ENCODE measurements around the gene NAA60. TPM values are rescaled to one million over a fixed set of nuclear protein-coding genes. Genes with fewer than 3 reads are reported as not detected.

Gene NAA60
- total RNA-seq, 1 donor from 2014 or later: 43.8 TPM

GRCh38 chr16:3536271-3536731 is 92.8 kb downstream of the NAA60 start:
- intact Hi-C loops (cut with micrococcal nuclease): loop anchor here (5.0 kb wide), 1 partner anchor 656 kb away; no protein-coding TSS in a partner anchor

Other genes with a start within 250 kb of the NAA60 start
- gene ZNF200, start 208.5 kb upstream of the NAA60 start, total RNA-seq: 14.4 and 16.5 TPM in 2 replicates
- gene MEFV, start 187.0 kb upstream of the NAA60 start, total RNA-seq: 0.09 and 0.25 TPM in 2 replicates
- gene ZNF263, start 160.2 kb upstream of the NAA60 start, total RNA-seq: 26.0 and 27.4 TPM in 2 replicates
- gene TIGD7, start 138.2 kb upstream of the NAA60 start, total RNA-seq: 3.5 and 4.1 TPM in 2 replicates
- gene ZNF75A, start 138.2 kb upstream of the NAA60 start, total RNA-seq: 43.2 and 51.2 TPM in 2 replicates
- gene OR2C1, start 87.8 kb upstream of the NAA60 start, total RNA-seq: not detected in 2 replicates
- 19.8 and 19.9 TPM in 2 replicates for gene ZSCAN32, start 42.7 kb upstream of the NAA60 start, total RNA-seq
- gene ZNF174, start 42.5 kb upstream of the NAA60 start, total RNA-seq: 11.3 and 11.7 TPM in 2 replicates
- 2.2 and 2.4 TPM in 2 replicates for gene ZNF597, start 176 bp upstream of the NAA60 start, total RNA-seq
- not detected in 2 replicates for gene C16orf90, start 51.8 kb downstream of the NAA60 start, total RNA-seq
- 25.0 and 26.2 TPM in 2 replicates for gene CLUAP1, start 57.3 kb downstream of the NAA60 start, total RNA-seq
- 89.9 and 95.4 TPM in 2 replicates for gene NLRC3, start 133.7 kb downstream of the NAA60 start, total RNA-seq
- 12.4 and 13.9 TPM in 2 replicates for gene SLX4, start 167.9 kb downstream of the NAA60 start, total RNA-seq
- gene DNASE1, start 211.0 kb downstream of the NAA60 start, total RNA-seq: 34.4 and 35.1 TPM in 2 replicates